PC-9 (cell line): Measurements from ENCODE around the gene GCA. TPM values are rescaled to one million over a fixed set of nuclear protein-coding genes. Genes with fewer than 3 reads are reported as not detected.

Experiments used
- BruUV-seq: library from RNA; stranded (reverse); fragments of 400-500 nt; replicated peaks from 2 replicates; lab custom pipeline; 2021; lab: Mats Ljungman, UMichigan
- CTCF ChIA-PET: fragments of 300-600 bp; sonication (Branson Sonifier 250); formaldehyde crosslinking; loops from one replicate; lab custom pipeline; 2022; ENCODE audit warnings: antibody characterized with exemption; lab: Charles Lee
- POLR2A ChIA-PET: fragments of 300-600 bp; sonication (Branson Sonifier 250); formaldehyde crosslinking; loops from one replicate; lab custom pipeline; 2022; ENCODE audit warnings: antibody characterized with exemption; ENCODE audit not compliant: unreplicated experiment; lab: Charles Lee
- DNase-seq, 2 experiments: peaks; one replicate each; pipeline versions ENCODE4 v3.0.0 to v3.0.0-alpha.2; 2015 to 2022; ENCODE audit warnings: mixed read lengths in 1 of 2
- H2AFZ ChIP-seq: fragments of 200-600 bp; sonication (generic); 2 replicates; pipeline ENCODE4 v1.8.1; 2017; ENCODE audit warnings: antibody characterized with exemption
- H3F3A ChIP-seq: fragments of 200-600 bp; sonication (generic); 2 replicates; pipeline ENCODE4 v1.8.1; 2017; ENCODE audit warnings: antibody characterized with exemption, mild to moderate bottlenecking, low read depth; ENCODE audit not compliant: insufficient read depth
- H3K27ac ChIP-seq: fragments of 200-600 bp; sonication (generic); 2 replicates; pipeline ENCODE4 v1.6.1; 2016; ENCODE audit warnings: mixed run types
- H3K27me3 ChIP-seq: fragments of 200-600 bp; sonication (generic); 2 replicates; pipeline ENCODE4 v1.6.1; 2016; ENCODE audit warnings: low read depth, mixed run types; ENCODE audit not compliant: insufficient read depth
- H3K36me3 ChIP-seq: fragments of 200-600 bp; sonication (generic); 2 replicates; pipeline ENCODE4 v1.6.1; 2016; ENCODE audit warnings: low read depth, mixed run types
- H3K4me1 ChIP-seq: fragments of 200-600 bp; sonication (generic); replicated peaks from 2 replicates; pipeline ENCODE4 v1.6.1; 2016; ENCODE audit warnings: mixed run types; ENCODE audit not compliant: insufficient read depth
- H3K4me2 ChIP-seq: fragments of 200-600 bp; sonication (generic); 2 replicates; pipeline ENCODE4 v1.6.1; 2017; ENCODE audit warnings: mixed run types
- H3K4me3 ChIP-seq: fragments of 200-600 bp; sonication (generic); 2 replicates; pipeline ENCODE4 v1.6.1; 2016; ENCODE audit warnings: mixed run types
- H3K79me2 ChIP-seq: fragments of 200-600 bp; sonication (generic); 2 replicates; pipeline ENCODE4 v1.6.1; 2017; ENCODE audit warnings: low read depth, mixed run types
- H3K9me2 ChIP-seq: fragments of 200-600 bp; sonication (generic); 2 replicates; pipeline ENCODE4 v1.8.1; 2017; ENCODE audit warnings: mild to moderate bottlenecking; ENCODE audit not compliant: insufficient read depth
- H3K9me3 ChIP-seq: fragments of 200-600 bp; sonication (generic); 2 replicates; pipeline ENCODE4 v1.8.1; 2016; ENCODE audit warnings: low read depth; ENCODE audit not compliant: insufficient read depth
- H4K20me1 ChIP-seq: fragments of 200-600 bp; sonication (generic); 2 replicates; pipeline ENCODE4 v1.8.1; 2017; ENCODE audit not compliant: insufficient read depth
- CTCF ChIP-seq: fragments of 200-600 bp; sonication (generic); conservative IDR thresholded peaks from 2 replicates; pipeline ENCODE4 v1.6.1; 2017; ENCODE audit warnings: mixed run types, antibody characterized with exemption, mild to moderate bottlenecking, moderate library complexity
- EZH2 ChIP-seq: fragments of 200-600 bp; sonication (generic); IDR thresholded peaks from 2 replicates; pipeline ENCODE4 v1.8.0; 2017; ENCODE audit warnings: antibody characterized with exemption, low read depth
- intact Hi-C: fragments of 100-400 bp; cut with micrococcal nuclease; formaldehyde crosslinking; loops from one replicate; pipeline ENCODE4 v1.10.0; 2022; ENCODE audit not compliant: unreplicated experiment
- total RNA-seq: library from RNA; stranded (reverse); gene quantifications from 2 replicates; pipeline ENCODE4 v1.2.3, GENCODE V29; 2021

GCA gene
- total RNA-seq, 1 experiment from 2014 or later: 13.4 TPM

GRCh38 chr2:162298669-162299335 is 45.1 kb upstream of the GCA start:
- Histone ChIP-seq H3K27me3 (no peaks in the 10 kb centered on the region), H3K79me2 (no peaks in the 10 kb centered on the region), H4K20me1 (no peaks in the 10 kb centered on the region), H3K4me3 (no peak overlapping the region), H3K4me2 (no peak overlapping the region), H2AFZ (no peak overlapping the region), H3K27ac (no peak overlapping the region), H3K36me3 (no peaks in the 10 kb centered on the region), H3K4me1 (no peaks in the 10 kb centered on the region), H3K9me2 (no peaks in the 10 kb centered on the region), H3K9me3 (no peaks in the 10 kb centered on the region), H3F3A (no peaks in the 10 kb centered on the region)
- no peak for TF ChIP-seq EZH2
- TF ChIP-seq CTCF: no peak
- CTCF ChIA-PET: interaction anchor here (1.3 to 3.0 kb wide), 3 partner anchors 78 to 150 kb away, joined by 3 to 26 read pairs (median 8); no protein-coding TSS in a partner anchor
- intact Hi-C loops: loop anchor here (1.0 to 2.0 kb wide), 4 partner anchors 78 to 712 kb away; no protein-coding TSS in a partner anchor
- DNase-seq: no peak
- BruUV-seq: no TSS peak
- POLR2A ChIA-PET: interaction anchor here (0.6 kb wide), 1 partner anchor 140 kb away, joined by 5 read pairs; no protein-coding TSS in a partner anchor

- intact Hi-C loops: no loop called here
These were observed 43.7 kb upstream of the GCA start for GRCh38 chr2:162300266-162300665.

GRCh38 chr2:162301151-162301804 is 42.7 kb upstream of the GCA start:
- DNase-seq: peak in 1 of 2 experiments; percentile 9
- POLR2A ChIA-PET: no interaction called here
- H2AFZ ChIP-seq: no peak overlapping the region
- no peaks in the 10 kb centered on the region for H3K79me2 ChIP-seq
- no peaks in the 10 kb centered on the region for H3K4me1 ChIP-seq
- TF ChIP-seq CTCF (peak; percentile 84), EZH2 (no peak)
- no peak overlapping the region for H3K4me3 ChIP-seq
- BruUV-seq: no TSS peak
- CTCF ChIA-PET: no interaction called here
- H3K9me2 ChIP-seq: no peaks in the 10 kb centered on the region
- no peaks in the 10 kb centered on the region for H3K36me3 ChIP-seq
- H3K27me3 ChIP-seq: no peaks in the 10 kb centered on the region
- no peaks in the 10 kb centered on the region for H4K20me1 ChIP-seq
- no peaks in the 10 kb centered on the region for H3F3A ChIP-seq
- H3K27ac ChIP-seq: no peak overlapping the region
- H3K4me2 ChIP-seq: no peak overlapping the region; the same call in 1 of the 2 replicates
- H3K9me3 ChIP-seq: no peaks in the 10 kb centered on the region
- intact Hi-C loops: no loop called here

More at GRCh38 chr2:162300266-162300665, 43.7 kb upstream of the GCA start:
- DNase-seq: no peak
- no peak for TF ChIP-seq CTCF
- no peak overlapping the region for H3K27ac ChIP-seq
- ChIA-PET CTCF (interaction anchor here (0.8 kb wide), 1 partner anchor 251 kb away, joined by 5 read pairs; no protein-coding TSS in a partner anchor), POLR2A (no interaction called here)
- no peak overlapping the region for H3K4me3 ChIP-seq
- H3K9me3 ChIP-seq: no peaks in the 10 kb centered on the region
- H4K20me1 ChIP-seq: no peaks in the 10 kb centered on the region
- no peaks in the 10 kb centered on the region for H3K79me2 ChIP-seq
- no peaks in the 10 kb centered on the region for H3F3A ChIP-seq
- H3K36me3 ChIP-seq: no peaks in the 10 kb centered on the region
- H3K4me2 ChIP-seq: no peak overlapping the region
- H3K4me1 ChIP-seq: no peaks in the 10 kb centered on the region
- no peaks in the 10 kb centered on the region for H3K27me3 ChIP-seq
- no peaks in the 10 kb centered on the region for H3K9me2 ChIP-seq
- BruUV-seq: no TSS peak
- H2AFZ ChIP-seq: no peak overlapping the region
